HG02798 (cell line): Measurements from ENCODE around the gene SLC39A8.
"Not testable (repeated sequence)": the region's sequence is repeated elsewhere in the genome, so short reads cannot be mapped to it uniquely, and the experiment has no call there.

Experiments
- ATAC-seq: cut with Tn5 transposase; IDR thresholded peaks from one replicate; pipeline ENCODE4 v1.9.1; 2021; ENCODE audit warnings: mild to moderate bottlenecking; ENCODE audit not compliant: unreplicated experiment, poor library complexity

SLC39A8 gene

GRCh38 chr4:102308032-102308799 lies 37.1 kb downstream of the SLC39A8 start:
- ATAC-seq = peak; percentile 37

GRCh38 chr4:102305666-102306065 lies 39.6 kb downstream of the SLC39A8 start:
- ATAC-seq = no peak

GRCh38 chr4:102302762-102303161 lies 42.5 kb downstream of the SLC39A8 start:
- no peak for ATAC-seq

GRCh38 chr4:102301167-102301566 lies 44.1 kb downstream of the SLC39A8 start:
- peak; percentile 44 for ATAC-seq

GRCh38 chr4:102299354-102300107 lies 45.8 kb downstream of the SLC39A8 start:
- peak; percentile 85 for ATAC-seq

- ATAC-seq = no peak
Measured at GRCh38 chr4:102298716-102299115, 46.6 kb downstream of the SLC39A8 start.

- ATAC-seq = no peak
Measured at GRCh38 chr4:102295153-102295862, 50.0 kb downstream of the SLC39A8 start.

- no peak for ATAC-seq
Measured at GRCh38 chr4:102288497-102288896, 56.8 kb downstream of the SLC39A8 start.

GRCh38 chr4:102285831-102286230 lies 59.5 kb downstream of the SLC39A8 start:
- no peak for ATAC-seq

GRCh38 chr4:102281171-102281839 lies 64.0 kb downstream of the SLC39A8 start:
- no peak for ATAC-seq

- ATAC-seq = not testable (repeated sequence)
Measured at GRCh38 chr4:102273317-102273716, 72.0 kb downstream of the SLC39A8 start.

- ATAC-seq = no peak
Measured at GRCh38 chr4:102272318-102272717, 73.0 kb downstream of the SLC39A8 start.

GRCh38 chr4:102268355-102268754 lies 76.9 kb downstream of the SLC39A8 start:
- no peak for ATAC-seq

- ATAC-seq = peak; percentile 91
Measured at GRCh38 chr4:102263024-102263787, 82.1 kb downstream of the SLC39A8 start.

- ATAC-seq = no peak
Measured at GRCh38 chr4:102259702-102260101, 85.6 kb downstream of the SLC39A8 start.

GRCh38 chr4:102259081-102259480 lies 86.2 kb downstream of the SLC39A8 start:
- ATAC-seq = no peak

GRCh38 chr4:102256321-102256720 lies 89.0 kb downstream of the SLC39A8 start:
- ATAC-seq = no peak

GRCh38 chr4:102253860-102254259 lies 91.4 kb downstream of the SLC39A8 start:
- ATAC-seq = no peak

- no peak for ATAC-seq
Measured at GRCh38 chr4:102252171-102252570, 93.1 kb downstream of the SLC39A8 start.

- no peak for ATAC-seq
Measured at GRCh38 chr4:102250341-102250740, 94.9 kb downstream of the SLC39A8 start.
